AG04450 (cell line): Measurements from ENCODE around the gene ANO7. TPM values are rescaled to one million over a fixed set of nuclear protein-coding genes. Genes with fewer than 3 reads are reported as not detected.

Source experiments
- CTCF ChIA-PET: fragments of 300-600, 350-600 bp; formaldehyde crosslinking; extraction: SDS; loops from one replicate; lab custom pipeline; 2022; ENCODE audit warnings: antibody characterized with exemption, inconsistent platforms; lab: Charles Lee
- POLR2A ChIA-PET: fragments of 350-600 bp; formaldehyde crosslinking; extraction: SDS; loops from one replicate; lab custom pipeline; 2021; ENCODE audit warnings: antibody characterized with exemption, inconsistent platforms; lab: Yijun Ruan, JAX
- DNase-seq: peaks from one replicate; pipeline ENCODE4 v3.0.0-alpha.2; 2011; ENCODE audit warnings: low read depth, low spot score
- H3K27ac ChIP-seq: one replicate; pipeline ENCODE4 v1.5.1; 2012; ENCODE audit warnings: low read depth, low read length, control low read depth
- H3K27me3 ChIP-seq: one replicate; pipeline ENCODE4 v1.6.0; 2012; ENCODE audit warnings: low read length; ENCODE audit not compliant: control insufficient read depth, insufficient read depth
- H3K4me3 ChIP-seq: 2 replicates; pipeline ENCODE4 v1.5.1; 2011; ENCODE audit warnings: mild to moderate bottlenecking, low read depth, low read length, control low read depth
- H3K9me3 ChIP-seq: 2 replicates; pipeline ENCODE4 v1.5.1; 2012; ENCODE audit warnings: low read length; ENCODE audit not compliant: control insufficient read depth, insufficient read depth
- CTCF ChIP-seq: IDR thresholded peaks from 2 replicates; pipeline ENCODE4 v1.5.1; 2011; ENCODE audit warnings: low read depth, low read length, control low read depth, inconsistent platforms
- polyA plus RNA-seq: library from polyadenylated mRNA; depleted of rRNA; stranded (reverse); fragments of >200 nt; gene quantifications from 2 replicates; pipeline ENCODE4 v1.2.3, GENCODE V29; 2011

The ANO7 gene
- polyA plus RNA-seq, 1 experiment = 0.21 TPM

DNA sequence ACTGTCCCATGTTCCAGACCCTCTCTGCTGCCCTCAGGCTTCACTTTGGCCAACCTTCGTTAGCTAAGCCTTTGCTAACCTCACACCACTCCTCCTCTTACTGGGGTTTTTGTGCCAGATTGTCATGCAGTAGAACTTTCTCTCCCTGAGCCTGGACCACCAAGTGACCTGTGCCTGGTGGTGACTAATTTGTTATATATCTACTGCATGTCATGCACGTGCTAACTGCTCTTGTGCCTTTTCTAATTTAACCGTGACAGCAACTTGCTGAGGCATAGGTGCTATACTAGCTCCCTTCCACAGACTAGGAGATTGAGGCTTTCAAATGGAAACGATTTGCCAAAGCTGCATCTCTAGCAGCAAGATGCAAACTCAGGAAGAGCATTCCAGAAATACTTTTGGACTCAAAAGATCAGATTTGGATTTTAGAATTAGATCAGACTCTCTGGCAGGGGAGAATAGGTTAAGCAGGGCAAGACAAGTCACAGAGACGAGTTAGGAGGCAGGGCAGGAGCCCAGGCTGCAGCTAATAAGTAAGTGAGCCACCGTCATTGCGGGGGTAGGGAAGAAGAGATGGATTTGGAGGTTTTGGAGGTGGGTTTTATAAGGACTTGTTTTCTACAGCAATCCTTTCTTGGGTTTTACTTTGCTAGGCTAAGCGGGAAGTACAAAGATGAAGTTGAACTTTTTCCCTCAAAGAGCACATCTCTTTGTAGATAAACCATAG is 36.4 kb upstream of the ANO7 start:
- Histone ChIP-seq H3K9me3 (no peaks in the 10 kb centered on the region; the same call in 1 of the 2 replicates), H3K4me3 (0 out of 2 replicates have a peak overlapping the region, but pooled peaks have one; percentile 91), H3K27ac (no peak overlapping the region), H3K27me3 (no peaks in the 10 kb centered on the region)
- ChIA-PET POLR2A (no interaction called here), CTCF (interaction anchor here (0.6 kb wide), 1 partner anchor 209 kb away, joined by 3 read pairs; no protein-coding TSS in a partner anchor)
- DNase-seq = no peak
- TF ChIP-seq CTCF = no peak

DNA sequence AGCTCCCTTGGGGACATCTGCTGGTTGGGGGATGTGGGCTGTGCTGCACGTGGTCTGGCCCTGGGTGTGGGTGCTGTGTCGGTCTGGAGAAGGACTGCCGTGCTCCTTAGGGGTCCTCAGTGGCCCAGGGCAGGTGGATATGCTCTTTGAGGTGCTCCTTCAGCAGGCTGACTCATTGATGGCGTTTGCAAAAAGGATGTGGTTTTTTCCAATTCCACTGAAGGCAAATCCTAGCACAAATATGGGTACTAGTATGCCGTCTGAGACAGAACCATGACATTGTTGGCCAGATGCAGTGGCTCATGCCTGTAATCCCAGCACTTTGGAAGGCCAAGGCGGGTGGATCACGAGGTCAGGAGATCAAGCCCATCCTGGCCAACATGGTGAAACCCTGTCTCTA is 34.9 kb upstream of the ANO7 start:
- no peaks in the 10 kb centered on the region for H3K27me3 ChIP-seq

GRCh38 chr2:241154915-241155314 is 33.6 kb upstream of the ANO7 start:
- Histone ChIP-seq H3K4me3 (no peak overlapping the region), H3K27me3 (no peaks in the 10 kb centered on the region), H3K27ac (no peak overlapping the region), H3K9me3 (no peaks in the 10 kb centered on the region)
- ChIA-PET CTCF (no interaction called here), POLR2A (no interaction called here)
- no peak for TF ChIP-seq CTCF
- DNase-seq = no peak

More for the DNA sequence above, 34.9 kb upstream of the ANO7 start:
- Histone ChIP-seq H3K27ac (no peak overlapping the region), H3K4me3 (no peak overlapping the region), H3K9me3 (no peaks in the 10 kb centered on the region; the same call in 1 of the 2 replicates)
- ChIA-PET POLR2A (no interaction called here), CTCF (no interaction called here)
- no peak for TF ChIP-seq CTCF
- no peak for DNase-seq

DNA sequence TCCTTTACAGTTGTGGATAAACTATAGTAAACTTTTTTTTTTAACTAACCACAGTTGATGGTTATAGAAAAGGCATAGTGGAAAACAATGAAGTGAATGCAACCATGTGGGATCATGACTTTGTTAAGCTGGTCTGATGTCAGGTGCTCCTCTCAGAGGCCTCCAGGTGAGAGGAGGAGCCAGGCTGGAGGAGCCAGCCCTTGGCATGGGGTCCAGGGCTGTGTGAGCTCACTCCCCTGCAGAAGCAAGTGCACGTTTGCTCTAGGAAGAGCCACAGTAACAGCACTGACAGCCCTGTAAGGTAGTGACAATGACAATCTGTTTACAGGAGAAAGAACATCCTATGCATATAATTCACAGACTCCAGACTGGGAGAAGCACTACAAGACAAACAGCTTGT is 32.5 kb upstream of the ANO7 start:
- CTCF ChIA-PET = no interaction called here
- TF ChIP-seq CTCF = no peak
- no peaks in the 10 kb centered on the region for H3K9me3 ChIP-seq
- POLR2A ChIA-PET = no interaction called here
- no peak for DNase-seq
- H3K27me3 ChIP-seq = no peaks in the 10 kb centered on the region
- H3K4me3 ChIP-seq = no peak overlapping the region
- H3K27ac ChIP-seq = no peak overlapping the region

GRCh38 chr2:241156971-241157441 is 31.5 kb upstream of the ANO7 start:
- Histone ChIP-seq H3K27ac (no peak overlapping the region), H3K9me3 (no peaks in the 10 kb centered on the region), H3K4me3 (no peak overlapping the region), H3K27me3 (no peaks in the 10 kb centered on the region)
- no peak for TF ChIP-seq CTCF
- CTCF ChIA-PET = no interaction called here
- no peak for DNase-seq
- POLR2A ChIA-PET = no interaction called here
